ENCODE measurements around the gene PCSK6.
"Not testable (repeated sequence)": the region's sequence is repeated elsewhere in the genome, so short reads cannot be mapped to it uniquely, and the experiment has no call there.

The PCSK6 gene

GRCh38 chr15:101305820-101306255 lies 183.7 kb downstream of the PCSK6 start:
- DNase-seq = no peak

DNA sequence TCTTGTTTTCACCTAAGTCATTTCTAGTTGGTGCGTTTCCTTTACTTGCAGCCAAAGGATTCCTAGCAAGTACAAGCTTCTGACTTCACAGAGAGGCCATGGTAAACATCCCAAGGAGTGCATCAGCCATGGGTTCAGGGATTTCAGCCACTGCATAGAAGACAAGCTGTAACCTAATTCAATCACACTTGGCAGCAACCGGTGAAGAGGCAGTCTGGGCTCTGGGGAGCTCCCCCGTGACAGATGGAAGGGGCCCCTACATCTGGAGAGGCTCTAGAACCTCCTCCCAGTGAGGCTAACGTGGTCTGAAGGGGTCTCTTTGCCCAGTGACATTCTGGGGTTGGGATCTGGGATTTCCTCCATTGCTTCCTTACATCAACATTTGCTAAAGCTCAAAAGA lies 186.1 kb downstream of the PCSK6 start:
- DNase-seq = no peak

DNA sequence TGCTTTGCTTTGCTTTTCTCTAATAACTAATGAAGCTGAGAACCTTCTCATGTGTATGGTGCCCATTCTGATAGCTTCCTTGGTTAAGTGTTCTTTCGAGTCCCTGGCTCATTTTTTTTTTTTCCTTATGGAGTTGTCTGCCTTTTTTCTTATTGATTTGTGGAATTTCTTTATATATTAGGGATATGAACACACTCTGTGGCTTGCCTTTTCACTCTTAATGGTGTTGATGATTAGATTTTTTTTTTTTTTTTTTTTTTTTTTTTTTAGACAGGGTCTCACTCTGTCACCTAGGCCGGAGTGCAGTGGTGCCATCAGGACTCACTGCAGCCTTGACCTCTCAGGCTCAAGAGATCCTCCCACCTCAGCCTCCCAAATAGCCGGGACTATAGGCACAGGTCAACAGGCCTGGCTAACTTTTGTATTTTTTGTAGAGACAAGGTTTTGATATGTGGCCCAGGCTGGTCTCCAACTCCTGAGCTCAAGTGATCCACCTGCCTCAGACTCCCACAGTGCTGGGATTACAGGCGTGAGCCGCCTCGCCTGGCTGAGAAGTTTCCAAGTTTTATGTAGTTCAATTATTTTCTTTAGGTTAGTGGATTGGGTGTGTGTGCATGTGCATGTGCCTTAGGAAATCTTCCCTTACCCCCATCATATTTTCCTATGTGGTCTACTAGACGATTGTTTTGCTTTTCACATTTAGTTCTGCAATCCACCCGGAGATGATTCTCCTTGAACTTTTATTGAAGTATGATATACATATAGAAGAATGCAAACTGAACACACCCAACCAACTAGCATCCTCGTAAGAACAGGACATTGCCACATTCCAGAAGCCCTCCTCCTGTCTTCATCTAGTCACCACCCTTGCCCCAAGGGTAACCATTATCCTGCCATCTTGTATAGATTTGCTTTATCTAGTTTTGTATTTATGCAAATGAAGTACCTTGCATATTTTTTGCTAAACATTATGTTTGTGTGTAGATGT lies 192.8 kb downstream of the PCSK6 start:
- DNase-seq = no peak

- DNase-seq = no peak
These were observed 193.8 kb downstream of the PCSK6 start for GRCh38 chr15:101295607-101296161.

DNA sequence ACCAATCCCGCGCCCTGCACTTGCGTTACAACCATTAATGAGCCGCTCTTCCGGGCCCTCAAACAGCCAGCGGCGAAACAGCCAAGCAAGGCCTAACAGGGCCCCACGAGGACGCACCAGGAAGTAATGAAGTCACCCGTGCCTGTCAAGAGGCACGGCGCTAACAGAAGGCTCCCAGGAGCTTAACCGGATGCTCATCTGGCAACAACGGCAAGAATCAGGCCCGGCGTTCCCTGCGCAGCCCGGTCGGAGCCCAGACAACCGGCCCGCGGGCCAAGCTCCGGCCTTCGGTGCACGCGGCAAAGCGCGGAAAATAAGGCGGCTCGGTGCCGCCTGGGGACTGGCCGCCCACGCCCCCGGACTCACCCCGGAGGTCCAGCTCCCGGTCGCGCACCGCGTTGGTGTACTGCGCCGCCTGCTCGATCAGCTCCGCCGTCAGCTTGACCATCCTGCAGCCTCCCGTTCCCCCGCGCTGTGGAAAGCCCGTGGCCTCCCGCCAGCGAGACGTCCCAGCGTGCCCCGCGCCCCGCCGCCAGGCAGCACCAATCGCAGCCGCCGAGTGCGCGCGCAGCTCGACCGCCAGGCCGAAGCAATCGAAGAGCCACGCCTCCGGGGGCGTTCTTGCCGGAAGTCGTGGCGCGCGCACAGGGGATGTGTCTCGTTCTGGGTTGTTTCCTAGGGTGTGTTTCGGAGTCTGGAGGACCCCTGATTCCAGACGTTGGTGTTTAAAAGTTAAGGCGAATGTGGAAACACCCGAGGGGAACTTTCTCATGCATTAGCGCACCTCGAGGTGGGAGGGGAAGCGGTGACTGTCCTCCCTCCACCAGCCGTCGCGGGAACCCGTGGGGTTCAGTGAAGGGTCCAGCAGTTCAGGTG lies 194.5 kb downstream of the PCSK6 start, which contains the start of gene SNRPA1:
Gene SNRPA1, minus strand, starts transcription at position 518 of the 876 bp plus-strand sequence. Its CDS starts 70 bp downstream, at position 448.
- peak; percentile 80 to 88 for DNase-seq

- no peak for DNase-seq
These were observed 196.4 kb downstream of the PCSK6 start for GRCh38 chr15:101293122-101293521.

- peak in 1 of 2 experiments; percentile 14 for DNase-seq
These were observed 200.5 kb downstream of the PCSK6 start for GRCh38 chr15:101288905-101289513.

GRCh38 chr15:101287342-101287741 lies 202.2 kb downstream of the PCSK6 start:
- not testable (repeated sequence) for DNase-seq

GRCh38 chr15:101286471-101287114 lies 202.9 kb downstream of the PCSK6 start:
- no peak for DNase-seq

- DNase-seq = no peak
These were observed 205.6 kb downstream of the PCSK6 start for GRCh38 chr15:101283931-101284330.

- DNase-seq = no peak
These were observed 209.5 kb downstream of the PCSK6 start for GRCh38 chr15:101280007-101280406.

- no peak for DNase-seq
These were observed 211.5 kb downstream of the PCSK6 start for GRCh38 chr15:101277943-101278564.

DNA sequence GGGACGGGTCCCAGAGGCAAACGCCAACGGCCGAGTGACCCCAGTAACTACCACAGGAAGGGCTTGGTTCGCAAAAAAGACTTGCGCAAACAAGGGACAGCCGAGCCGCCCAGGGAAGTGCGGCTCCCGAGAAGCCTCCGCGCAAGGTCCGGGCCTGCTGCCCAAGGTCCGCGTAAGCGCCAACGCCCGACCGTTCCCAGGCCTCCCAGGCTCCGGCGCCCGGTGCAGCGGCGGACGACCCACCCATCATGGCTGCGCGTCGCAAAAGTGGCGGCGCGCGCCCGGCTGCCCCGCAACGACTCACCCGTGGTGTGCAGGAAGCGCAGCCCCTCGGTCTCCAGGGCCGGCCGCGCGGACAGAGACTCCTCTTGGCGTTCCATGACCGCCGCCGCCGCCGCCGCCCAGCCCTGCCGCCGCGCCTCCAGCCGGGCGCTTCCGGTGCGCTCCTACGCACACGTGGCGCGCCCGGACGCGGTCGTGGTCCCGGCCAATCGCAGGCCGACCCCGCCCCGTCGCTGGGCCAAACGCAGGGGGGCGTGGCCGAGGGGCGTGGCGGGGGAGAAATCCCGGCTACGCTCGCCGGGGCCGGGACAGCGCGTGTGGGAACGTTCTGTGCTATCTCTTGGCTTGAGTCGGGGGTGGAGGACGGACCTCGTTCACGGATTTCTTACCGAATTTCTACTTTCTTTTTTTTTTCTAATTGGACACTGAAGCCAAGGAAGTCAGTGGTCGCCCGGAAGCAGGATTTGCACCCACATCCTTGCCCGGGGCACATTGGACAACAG lies 212.3 kb downstream of the PCSK6 start, which contains the start of gene SELENOS:
Gene SELENOS, minus strand, starts transcription at position 448 of the 785 bp plus-strand sequence. Its CDS starts 68 bp downstream, at position 380.
- DNase-seq = peak; percentile 65 to 80

GRCh38 chr15:101276501-101277037 lies 212.9 kb downstream of the PCSK6 start:
- DNase-seq = no peak

GRCh38 chr15:101275018-101275417 lies 214.5 kb downstream of the PCSK6 start:
- no peak for DNase-seq

DNA sequence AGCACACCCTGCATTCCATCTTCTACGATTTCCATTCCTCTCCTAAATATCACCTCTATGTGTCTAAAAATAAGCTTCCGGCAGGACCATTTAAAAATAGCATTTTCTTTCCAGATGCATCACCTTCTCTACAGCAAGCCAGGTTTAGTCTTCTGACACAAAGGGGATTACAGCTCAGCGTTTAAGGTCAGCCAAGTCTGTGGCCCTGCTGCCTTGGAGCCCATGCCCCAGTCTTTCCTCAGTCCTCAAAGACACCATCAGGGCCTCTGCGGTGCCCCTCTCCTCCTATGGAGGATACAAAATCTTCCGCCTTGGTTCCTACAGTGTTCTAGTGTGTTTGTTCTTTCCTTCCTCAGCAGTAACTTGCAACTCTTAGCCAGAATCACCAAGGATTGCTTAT lies 216.0 kb downstream of the PCSK6 start:
- no peak for DNase-seq

DNA sequence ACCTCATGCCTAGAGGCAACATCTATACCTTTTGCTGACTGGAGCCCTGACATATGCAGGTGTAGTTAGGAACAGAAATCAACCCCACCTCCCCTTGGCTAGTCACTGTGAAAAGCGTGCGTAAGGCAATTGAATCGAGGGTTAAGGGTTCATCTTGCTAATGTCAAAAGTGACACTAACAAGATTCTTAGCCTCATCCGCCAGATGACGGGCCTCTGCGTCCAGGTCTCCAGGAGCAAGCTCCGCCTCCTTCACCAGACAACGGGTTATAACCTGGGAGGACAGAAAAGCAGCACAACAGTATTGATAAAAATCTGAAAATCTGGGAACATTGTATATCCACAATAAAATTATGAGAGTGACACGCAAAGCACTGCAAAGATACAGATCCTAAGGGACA lies 216.9 kb downstream of the PCSK6 start:
- no peak for DNase-seq

DNA sequence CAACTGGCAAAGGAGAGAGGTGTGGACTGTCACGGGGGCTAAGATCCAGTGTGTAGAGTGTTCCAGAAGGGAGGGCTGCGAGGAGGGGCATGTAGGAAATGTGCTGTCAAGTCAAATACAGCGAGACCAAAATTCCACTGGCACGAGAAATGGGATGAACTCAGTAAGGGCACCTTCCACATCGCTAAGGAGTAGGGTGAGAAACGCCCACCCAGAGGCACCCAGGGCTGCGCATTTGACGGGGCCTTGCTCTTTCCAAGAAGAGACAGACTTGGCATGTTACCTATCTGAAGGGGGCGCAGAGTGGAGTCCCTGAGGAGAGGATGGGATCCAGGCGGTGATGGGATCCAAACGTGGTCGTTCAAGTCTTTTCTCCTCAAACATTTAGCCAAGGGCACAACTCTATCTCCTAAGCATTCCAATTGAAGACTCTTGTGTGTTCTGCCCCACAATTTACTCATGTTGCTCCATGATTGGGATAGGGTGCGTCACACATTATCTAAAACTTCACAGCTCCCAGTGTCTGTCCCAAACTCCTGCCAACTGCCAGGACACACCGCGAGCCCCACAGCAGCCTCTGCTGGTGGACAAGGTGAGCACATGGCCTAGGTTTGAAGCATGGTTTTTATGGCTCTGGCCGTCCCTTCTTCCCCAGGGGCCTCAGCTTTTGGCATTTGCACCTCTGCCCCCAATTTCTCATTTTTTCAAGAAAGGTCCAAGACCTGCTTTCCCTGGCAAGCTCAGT lies 219.9 kb downstream of the PCSK6 start:
- no peak for DNase-seq

- no peak for DNase-seq
These were observed 222.0 kb downstream of the PCSK6 start for GRCh38 chr15:101267320-101268104.

Measured in NCI-H1930 (cell line).